ENCODE data around the gene AUTS2.

AUTS2 gene

GRCh38 chr7:70285854-70286253 lies 687.6 kb downstream of the AUTS2 start:
- no peak for DNase-seq

- DNase-seq = no peak
These were observed 690.6 kb downstream of the AUTS2 start for GRCh38 chr7:70288781-70289456.

- no peak for DNase-seq
These were observed 694.4 kb downstream of the AUTS2 start for GRCh38 chr7:70292716-70293115.

DNA sequence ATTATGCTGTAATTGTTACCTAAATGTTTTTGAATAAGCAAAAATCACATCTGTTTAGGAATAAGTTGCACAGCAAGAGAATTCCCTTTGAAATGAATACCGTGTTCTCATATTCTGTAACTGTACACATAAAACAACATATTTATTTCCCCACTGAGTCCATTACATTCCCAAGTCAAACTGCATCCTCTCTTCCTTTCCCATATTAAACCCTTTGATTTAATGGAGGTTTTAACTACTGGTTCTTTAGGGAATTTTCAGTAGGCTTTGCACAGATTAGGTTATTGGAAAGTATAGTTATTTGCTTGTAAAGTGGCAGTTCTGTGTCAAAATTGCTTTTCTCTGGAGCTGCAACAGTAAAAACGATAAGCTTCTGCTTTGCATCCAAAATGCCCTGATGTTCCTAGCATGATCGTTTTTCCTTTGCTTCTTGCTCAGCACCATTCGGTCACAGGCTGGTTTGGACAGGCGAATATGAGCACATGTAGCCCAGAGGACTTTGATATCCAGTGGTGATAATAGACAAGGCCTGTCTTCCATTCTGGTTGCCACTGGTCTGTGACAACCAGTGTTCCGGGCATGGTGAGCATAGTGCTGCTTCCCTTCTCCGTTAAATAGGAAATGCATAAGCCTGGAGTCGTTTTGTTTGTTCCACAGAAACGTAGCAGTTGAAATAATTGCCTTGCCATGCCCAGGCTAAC lies 696.1 kb downstream of the AUTS2 start:
- no peak for DNase-seq

- DNase-seq = no peak
These were observed 700.7 kb downstream of the AUTS2 start for GRCh38 chr7:70298780-70299471.

DNA sequence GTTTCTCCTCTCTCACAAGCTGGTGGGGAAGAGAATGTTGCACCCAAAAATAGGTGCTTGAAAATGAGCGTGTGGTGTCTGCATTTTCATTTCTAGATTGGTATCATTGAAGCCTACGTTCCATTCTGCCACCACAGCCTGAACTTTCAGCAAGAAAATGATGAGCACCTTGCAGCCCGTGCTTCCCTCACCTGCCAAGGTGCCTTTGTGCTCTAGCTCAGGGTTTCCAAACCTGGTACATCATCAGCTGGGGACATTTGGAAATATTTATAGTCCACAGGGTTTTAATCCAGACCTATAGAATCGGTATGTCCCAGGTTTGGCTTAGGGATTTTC lies 701.2 kb downstream of the AUTS2 start:
- DNase-seq = no peak

DNA sequence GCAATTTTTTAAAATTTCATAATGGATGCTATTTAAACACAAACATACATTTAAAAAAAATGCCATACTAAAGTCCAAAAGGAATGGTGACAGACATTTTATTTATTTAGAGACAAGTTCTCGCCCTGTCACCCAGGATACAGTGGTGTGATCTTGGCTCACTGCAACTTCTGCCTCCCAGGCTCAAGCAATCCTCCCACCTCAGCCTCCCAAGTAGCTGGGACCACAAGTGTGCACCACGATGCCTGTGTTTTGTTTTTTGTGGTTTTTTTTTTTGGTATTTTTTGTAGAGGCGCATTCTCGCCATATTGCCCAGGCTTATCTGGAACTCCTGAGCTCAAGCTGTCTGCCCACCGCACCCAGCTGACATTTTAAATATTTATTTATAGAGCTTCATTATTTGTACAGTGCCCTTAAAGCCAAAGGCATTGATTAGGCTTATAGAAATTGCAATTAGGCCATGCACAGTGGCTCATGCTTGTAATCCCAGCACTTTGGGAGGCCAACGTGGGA lies 703.5 kb downstream of the AUTS2 start:
- no peak for DNase-seq

DNA sequence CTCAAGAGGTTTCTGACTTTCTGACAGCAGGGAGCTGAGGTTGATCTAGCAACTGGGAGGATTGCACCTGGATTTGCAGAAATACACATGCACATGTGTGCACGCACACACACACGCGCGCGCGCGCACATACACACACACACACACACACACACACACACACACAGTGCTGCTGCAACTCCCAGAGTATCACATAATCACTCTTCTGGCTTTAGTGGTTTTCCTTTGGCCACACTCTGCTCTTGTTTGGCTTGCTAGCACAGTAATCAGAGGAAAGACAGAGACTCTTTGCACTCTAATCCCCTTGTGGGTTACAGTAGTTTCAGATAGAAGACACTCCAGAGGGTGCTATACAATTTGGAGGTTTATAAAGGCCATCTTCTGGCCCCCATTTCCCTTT lies 705.0 kb downstream of the AUTS2 start:
- no peak for DNase-seq

DNA sequence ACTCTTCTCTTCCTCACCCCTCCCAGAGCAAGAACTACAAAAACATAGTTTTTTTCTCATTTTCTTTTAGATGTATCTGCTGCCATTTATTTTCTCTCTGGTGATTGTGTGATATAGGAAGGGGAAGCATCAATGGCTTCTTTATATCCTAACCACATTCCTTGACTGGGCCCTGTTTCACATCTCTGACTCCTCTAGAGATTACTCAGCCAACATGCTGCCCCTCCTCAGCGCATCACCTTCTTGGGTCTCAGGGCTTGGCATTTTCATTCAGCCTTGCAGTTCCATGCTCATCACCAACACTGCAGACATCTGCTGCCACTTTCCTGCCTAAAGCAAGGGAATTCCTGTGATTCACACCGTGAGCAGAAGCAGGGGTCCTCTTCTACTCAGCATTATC lies 705.5 kb downstream of the AUTS2 start:
- no peak for DNase-seq

DNA sequence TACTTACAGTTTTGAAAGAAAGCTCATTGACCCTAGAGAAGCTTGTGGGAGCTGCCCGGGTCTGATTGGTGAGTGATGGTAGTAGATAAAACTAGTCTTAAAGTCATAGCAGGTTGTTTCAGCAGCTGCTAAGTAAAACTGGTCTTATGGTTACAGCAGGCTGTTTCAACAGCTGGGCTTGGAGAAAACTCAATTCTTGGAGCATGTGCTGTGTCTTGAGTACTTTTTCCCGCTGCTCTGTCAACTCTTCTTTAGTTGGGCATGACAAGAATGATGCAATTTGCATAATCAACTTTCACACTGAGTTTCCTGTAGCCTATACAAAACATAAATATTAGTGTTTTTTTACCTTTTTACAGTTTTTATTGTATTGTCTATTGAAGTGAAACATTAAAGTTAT lies 707.9 kb downstream of the AUTS2 start:
- DNase-seq = no peak

DNA sequence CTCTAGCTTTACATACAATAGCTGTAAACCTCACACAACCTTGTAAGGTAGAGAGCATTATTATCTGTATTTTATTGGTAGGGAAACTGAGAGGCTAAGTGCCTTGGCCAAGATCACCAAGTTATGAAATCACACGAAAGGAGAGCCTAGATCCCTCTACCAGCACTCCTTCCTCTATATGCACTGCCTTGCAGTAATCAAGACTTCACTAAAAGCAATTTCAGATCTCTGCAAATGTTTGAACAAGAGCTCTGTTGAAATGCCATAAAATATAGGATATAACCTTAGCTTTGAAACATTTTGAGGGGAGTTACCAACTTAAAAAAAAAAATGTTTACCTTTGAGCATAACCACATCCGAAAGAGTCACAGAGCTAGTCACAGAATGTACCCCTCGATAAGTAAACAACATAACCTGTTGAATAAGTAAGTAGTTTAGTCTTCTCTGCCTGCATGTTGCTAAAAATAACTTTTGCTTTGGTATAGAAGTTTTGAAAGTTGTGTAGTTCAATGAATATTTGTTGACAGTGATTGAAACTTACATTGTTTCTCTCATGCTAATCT lies 709.4 kb downstream of the AUTS2 start:
- DNase-seq = no peak

DNA sequence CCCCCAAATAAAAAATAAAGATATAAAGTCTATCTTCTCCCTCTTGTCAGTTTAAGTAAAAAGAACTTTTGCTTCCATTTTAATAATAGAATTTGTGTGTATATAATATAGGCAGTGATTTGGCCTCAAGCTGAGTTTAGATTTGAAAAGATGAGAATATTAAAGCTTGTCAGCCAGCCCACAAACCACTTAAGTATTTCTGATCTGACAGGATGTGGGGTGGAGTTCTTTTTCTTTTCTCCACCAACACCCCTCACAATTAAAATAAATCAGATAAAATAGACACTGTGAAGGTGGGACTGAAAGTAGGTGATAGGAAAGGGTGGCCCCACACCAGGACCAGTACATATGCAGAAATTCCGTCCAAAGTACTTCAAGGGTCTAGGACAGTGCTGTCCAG lies 714.1 kb downstream of the AUTS2 start:
- DNase-seq = no peak

GRCh38 chr7:70313271-70313670 lies 715.0 kb downstream of the AUTS2 start:
- no peak for DNase-seq

- DNase-seq = no peak
These were observed 715.4 kb downstream of the AUTS2 start for GRCh38 chr7:70313687-70314086.

DNA sequence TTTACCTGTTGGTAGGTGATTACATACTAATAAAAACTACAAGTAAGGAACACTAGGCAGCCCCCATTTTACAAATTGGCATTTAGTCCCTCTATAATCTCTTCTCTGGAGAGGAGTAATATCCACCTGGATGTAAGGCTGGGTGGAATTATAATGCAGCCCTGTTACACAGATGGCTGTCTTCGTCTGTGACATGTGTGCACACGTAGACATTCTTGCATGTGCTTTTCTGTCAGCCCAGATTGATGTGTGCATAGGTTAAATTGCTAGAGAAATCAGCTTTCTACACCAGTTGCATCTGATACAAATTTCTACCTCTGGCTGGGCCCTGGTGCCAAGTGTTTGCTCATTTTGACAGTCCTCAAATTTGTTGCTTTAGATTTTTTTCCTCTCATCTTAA lies 715.9 kb downstream of the AUTS2 start:
- no peak for DNase-seq

- no peak for DNase-seq
These were observed 718.5 kb downstream of the AUTS2 start for GRCh38 chr7:70316745-70317144.

DNA sequence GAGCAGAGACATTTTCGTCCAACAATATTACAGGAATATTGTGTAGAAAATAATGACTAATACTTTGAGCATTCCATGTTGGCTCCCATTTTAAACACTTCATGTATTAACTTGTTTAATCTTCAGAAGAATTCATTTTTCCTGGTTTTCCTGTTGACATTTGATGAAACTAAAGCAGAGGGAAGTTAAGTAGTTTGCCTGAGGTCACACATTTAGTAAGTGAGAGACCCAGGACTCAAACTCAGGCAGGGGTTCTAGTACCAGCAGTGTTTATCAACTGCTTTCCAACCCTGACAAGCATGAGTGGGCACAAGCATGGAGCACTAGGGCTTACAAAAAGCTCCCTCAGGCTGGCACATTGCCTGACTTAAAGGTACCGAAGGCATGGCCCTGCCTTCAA lies 719.1 kb downstream of the AUTS2 start:
- DNase-seq = no peak

DNA sequence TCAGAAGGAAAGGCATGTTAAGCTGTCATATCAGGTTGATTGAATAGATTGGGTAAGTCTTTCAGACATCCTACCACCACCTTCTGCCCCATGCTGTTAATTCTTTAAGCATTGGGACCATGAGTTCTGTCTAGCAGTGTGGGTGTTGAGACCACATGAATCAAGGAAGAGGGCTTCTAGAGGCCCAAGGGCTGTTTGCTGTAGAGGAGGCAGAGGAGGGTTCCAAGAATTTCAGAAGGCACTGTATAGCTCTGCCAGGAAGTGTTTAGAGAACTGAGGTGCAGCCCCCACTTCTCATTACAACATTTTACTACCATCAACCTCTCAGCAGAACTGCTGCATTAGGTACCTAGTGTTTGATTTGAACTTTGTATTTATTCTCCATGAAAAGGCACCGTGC lies 720.2 kb downstream of the AUTS2 start:
- no peak for DNase-seq

- DNase-seq = no peak
These were observed 720.8 kb downstream of the AUTS2 start for GRCh38 chr7:70319057-70319456.

GRCh38 chr7:70321016-70321590 lies 722.8 kb downstream of the AUTS2 start:
- no peak for DNase-seq

DNA sequence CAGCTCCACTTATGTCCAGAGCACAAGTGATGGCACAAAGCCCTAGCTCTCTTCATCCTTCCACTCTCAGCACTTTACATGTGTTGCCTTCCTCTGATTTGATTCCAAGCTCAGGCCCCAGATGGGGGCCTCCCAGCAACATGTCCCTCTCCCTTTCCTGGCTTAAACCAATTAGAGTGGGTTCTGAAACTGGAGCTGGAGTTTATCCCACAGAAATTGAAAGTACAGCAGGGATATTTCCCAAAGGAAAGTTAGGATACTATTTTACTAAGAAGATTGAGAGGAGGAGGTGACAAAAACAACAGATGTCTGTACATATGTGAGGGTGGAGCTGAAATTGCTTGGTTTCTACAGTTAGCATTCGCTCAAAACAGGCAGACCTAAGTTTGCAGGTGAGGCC lies 724.6 kb downstream of the AUTS2 start:
- no peak for DNase-seq

GRCh38 chr7:70325509-70326101 lies 727.3 kb downstream of the AUTS2 start:
- no peak for DNase-seq

GRCh38 chr7:70334295-70334694 lies 736.0 kb downstream of the AUTS2 start:
- no peak for DNase-seq

All from NCI-H526 (cell line).